NOMO-1 treated with dmso at 0.1 percent for 144 hours (cell line): Measurements from ENCODE around the gene PHYHD1.

ENCODE experiments used
- DNase-seq: peaks from one replicate; lab custom pipeline; 2025; ENCODE audit not compliant: unreplicated experiment; lab: John Stamatoyannopoulos, UW

PHYHD1 gene

GRCh38 chr9:128899566-128900322 lies 21.0 kb upstream of the PHYHD1 start:
- peak; percentile 26 for DNase-seq

DNA sequence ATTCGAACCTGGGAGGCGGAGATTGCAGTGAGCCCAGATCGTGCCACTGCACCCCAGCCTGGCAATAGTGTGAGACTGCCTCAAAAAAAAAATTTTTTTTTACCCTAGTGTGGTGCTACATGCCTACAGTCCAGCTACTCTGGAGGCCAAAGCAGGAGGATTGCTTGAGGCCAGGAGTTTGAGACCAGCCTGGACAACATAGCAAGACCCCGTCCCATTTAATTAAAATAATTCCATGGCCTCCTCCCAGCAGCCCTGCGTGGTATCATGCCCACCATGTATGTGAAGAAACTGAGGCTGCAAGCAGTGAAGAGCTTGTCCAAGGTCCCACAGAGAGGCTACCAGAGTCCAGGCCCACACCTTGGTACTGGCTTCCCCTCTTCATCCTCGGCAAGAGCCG lies 19.4 kb upstream of the PHYHD1 start:
- no peak for DNase-seq

- no peak for DNase-seq
Measured at GRCh38 chr9:128901822-128902221, 19.0 kb upstream of the PHYHD1 start.

DNA sequence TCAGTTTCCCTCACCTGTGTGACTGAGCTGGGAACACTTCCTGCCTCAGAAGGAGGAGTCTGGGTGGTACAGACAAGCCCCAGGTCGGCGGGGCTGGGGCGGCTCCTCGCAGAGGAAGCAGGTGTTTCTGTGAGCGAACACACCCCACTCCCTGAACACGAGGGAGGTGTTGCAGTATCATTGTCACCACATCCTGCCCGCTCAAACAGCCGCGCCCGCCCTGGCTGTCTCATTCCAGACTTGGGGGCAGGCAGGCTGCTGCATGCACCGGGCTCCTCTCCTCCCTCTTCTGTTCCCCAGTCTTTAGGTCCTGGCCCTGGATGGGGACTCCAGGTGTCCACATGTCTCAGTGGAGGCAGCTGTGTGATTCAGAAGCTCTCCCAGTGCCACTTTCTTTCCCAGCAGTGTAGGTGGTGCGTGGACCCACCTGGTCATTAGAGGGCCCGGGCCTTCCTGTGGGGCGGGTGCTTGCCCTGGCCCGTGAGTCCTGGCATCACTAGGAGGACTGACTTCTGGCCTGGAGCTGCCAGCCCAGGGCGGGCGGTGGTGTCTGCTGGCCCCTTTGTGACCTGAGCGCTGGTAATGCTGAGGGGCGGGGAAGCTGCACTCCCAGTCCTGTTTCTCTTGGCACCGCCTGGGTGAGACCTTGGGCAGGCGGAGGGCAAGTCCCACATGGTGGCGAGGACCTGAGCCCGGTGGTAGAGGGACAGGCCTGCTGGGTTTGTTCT lies 18.3 kb upstream of the PHYHD1 start:
- no peak for DNase-seq

GRCh38 chr9:128903079-128903461 lies 17.7 kb upstream of the PHYHD1 start:
- DNase-seq, result no peak

DNA sequence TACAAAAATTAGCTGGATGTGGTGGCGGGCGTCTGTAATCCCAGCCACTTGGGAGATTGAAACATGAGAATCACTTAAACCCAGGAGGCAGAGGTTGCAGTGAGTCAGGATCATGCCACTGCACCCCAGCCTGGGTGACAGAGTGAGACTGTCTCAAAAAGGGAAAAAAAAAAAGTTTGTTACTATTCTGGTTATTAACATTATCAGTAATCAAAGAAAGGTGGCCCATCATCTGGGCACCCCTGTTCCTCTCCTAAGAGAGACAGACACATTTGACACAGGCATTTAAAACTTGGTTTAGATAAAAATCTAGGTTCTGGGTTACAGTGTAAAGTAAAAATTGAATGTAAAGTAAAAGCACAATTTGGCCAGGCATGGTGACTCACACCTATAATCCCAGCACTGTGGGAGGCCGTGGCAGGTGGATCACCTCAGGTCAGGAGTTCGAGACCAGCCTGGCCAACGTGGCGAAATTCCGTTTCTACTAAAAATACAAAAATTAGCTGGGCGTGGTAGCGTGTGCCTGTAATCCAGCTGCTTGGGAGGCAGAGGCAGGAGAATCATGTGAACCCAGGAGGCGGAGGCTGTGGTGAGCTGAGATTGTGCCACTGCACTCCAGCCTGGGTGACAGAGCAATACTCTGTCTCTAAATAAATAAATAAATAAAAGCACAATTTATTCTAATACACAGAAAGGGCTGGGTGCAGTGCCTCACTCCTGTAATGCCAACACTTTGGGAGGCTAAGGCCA lies 16.7 kb upstream of the PHYHD1 start:
- DNase-seq, result no peak

DNA sequence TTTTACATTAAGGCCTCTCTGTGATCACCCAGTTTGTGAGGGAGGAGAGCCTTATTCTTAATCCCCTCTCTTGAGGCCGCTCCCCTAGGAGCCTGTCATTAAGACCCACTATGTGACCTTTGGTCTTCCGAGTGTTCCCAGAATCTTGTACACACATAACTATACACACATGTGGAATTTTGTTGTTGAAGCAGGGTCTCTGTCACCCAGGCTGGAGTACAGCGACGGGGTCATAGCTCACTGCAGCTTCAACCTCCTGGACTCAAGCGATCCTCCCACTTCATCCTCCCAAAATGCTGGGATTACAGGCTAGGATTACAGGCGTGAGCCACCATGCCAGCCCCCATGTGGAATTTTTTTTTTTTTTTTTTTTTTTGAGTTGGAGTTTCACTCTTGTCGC lies 14.8 kb upstream of the PHYHD1 start:
- no peak for DNase-seq

DNA sequence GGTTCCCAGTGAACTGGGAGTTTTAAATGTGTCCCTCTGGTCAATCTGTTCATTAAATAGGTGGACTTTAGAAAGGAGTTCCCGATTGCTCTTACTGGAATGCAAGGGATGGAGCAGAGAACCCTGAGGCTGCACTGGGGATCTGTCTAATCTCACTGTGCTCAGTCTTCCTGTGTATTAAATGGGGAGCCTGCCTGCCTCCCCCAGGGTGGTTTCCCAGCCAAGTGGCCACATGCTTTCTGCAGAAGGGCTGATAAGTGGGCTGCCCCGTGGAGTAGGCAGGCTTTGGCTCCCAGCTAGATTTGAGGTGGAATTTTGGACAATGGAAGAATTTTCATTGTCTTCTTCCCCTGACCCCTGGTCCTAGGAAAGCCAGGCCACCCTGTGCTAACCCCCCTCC lies 14.0 kb upstream of the PHYHD1 start:
- no peak for DNase-seq

DNA sequence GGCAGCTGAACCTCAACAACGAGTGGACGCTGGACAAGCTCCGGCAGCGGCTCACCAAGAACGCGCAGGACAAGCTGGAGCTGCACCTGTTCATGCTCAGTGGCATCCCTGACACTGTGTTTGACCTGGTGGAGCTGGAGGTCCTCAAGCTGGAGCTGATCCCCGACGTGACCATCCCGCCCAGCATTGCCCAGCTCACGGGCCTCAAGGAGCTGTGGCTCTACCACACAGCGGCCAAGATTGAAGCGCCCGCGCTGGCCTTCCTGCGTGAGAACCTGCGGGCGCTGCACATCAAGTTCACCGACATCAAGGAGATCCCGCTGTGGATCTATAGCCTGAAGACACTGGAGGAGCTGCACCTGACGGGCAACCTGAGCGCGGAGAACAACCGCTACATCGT lies 12.4 kb upstream of the PHYHD1 start:
- DNase-seq, result no peak

DNA sequence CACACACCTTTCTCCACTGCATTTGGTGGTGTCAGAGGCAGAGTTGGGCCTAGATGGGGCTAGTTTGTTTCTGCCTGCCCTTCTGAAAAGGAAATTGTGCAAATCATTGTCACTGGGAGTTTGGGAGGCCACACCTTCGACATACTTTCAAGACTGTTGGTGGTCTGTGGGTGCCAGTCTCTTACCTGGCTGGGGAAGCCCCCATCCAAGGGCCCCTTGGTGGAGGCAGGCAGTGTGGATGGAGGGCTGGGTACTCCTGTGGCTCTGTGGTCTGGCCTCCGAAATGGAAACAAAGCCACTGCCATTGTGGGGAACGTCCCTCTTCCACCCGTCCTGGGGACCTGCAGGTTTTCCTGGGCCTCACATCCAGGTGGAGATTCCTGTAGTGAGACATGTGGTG lies 10.9 kb upstream of the PHYHD1 start:
- DNase-seq, result no peak

GRCh38 chr9:128910906-128911305 lies 9.9 kb upstream of the PHYHD1 start:
- DNase-seq, result no peak

DNA sequence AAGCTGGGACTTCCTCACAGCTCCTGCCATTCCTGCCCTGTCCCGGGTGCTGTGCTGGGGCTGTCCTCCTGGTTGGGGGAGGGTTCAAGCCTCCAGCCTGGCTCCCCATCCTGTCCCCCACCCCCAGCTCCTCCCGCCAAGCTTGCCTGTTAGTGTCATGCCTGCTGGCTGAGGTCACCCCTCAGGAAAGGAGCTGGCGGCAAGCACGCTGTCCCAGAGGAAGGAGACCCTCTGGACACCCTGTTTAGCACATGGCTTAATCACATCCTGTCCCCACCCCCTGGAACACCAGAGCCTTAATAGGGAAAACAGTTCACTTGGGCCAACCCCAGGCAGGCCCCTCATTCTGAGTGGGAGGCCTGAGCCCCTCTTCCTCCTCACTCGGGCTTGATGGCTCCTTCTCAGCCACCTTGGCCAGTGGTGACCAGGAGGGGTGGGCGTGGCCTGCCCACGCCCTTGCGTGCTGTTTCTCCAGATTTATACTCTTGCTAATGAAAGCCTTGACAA lies 9.2 kb upstream of the PHYHD1 start:
- DNase-seq, result no peak

- DNase-seq, result no peak
Measured at GRCh38 chr9:128912270-128912853, 8.4 kb upstream of the PHYHD1 start.

DNA sequence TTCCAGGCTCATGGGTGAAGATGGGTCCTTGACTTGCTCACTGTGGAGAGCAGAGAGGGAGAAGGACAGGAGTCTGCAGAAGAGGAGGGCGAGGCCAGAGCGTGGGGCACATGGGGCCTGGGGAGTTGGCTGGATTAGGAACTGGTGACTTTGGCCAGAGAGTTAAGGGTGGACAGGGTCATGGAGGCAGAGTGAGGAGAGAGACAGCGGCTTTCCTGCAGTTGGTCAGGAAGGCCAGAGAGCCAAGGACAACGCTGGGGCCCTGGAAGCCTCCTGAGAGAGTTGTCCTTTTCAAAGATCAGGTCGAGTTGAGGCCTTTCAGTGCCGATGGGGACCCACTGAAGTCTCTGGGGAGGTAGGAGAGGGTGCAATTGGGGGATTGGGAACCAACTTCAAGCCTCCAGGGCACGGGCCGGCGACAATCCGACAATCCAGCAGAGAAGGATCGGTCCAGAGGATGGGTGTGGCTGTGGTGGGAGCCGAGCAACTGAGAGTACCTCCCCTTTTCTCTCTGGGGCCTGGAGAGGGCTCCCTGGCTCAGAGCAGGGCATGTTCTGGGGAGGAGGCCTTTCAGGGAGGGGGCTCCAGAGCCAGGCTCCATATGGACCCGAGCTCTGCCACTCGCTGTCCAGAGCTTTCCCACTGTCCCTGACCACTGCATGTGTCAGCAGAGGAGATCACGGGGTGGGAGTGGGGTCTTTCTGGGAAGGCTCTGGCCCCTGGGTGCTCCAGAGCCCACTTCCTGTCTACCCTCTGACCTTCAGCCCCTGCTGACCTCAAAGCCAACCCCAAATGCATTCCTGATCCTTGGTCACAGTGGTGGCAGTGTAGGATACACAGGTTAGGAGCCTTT lies 7.5 kb upstream of the PHYHD1 start:
- no peak for DNase-seq

GRCh38 chr9:128913995-128914772 lies 6.6 kb upstream of the PHYHD1 start:
- DNase-seq, result no peak

GRCh38 chr9:128916204-128916603 lies 4.6 kb upstream of the PHYHD1 start:
- DNase-seq, result no peak

DNA sequence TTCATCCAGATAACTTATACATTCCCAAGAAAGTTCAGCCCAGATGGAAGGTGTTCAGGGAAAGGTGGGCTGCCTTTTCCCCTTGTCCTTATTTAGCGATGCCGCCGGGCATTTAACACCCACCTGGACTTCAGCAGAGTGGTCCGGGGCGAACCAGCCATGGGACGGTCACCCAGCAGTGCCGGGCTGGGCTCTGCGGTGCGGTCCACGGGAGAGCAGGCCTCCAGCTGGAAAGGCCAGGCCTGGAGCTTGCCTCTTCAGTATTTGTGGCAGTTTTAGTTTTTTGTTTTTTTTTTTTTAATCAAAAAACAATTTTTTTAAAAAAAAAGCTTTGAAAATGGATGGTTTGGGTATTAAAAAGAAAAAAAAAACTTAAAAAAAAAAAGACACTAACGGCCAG lies 4.0 kb upstream of the PHYHD1 start:
- no peak for DNase-seq

DNA sequence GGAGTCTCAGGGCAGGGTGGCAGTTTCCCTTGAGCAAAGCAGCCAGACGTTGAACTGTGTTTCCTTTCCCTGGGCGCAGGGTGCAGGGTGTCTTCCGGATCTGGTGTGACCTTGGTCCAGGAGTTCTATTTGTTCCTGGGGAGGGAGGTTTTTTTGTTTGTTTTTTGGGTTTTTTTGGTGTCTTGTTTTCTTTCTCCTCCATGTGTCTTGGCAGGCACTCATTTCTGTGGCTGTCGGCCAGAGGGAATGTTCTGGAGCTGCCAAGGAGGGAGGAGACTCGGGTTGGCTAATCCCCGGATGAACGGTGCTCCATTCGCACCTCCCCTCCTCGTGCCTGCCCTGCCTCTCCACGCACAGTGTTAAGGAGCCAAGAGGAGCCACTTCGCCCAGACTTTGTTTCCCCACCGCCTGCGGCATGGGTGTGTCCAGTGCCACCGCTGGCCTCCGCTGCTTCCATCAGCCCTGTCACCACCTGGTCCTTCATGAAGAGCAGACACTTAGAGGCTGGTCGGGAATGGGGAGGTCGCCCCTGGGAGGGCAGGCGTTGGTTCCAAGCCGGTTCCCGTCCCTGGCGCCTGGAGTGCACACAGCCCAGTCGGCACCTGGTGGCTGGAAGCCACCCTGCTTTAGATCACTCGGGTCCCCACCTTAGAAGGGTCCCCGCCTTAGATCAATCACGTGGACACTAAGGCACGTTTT lies 3.5 kb upstream of the PHYHD1 start:
- no peak for DNase-seq

- DNase-seq, result no peak
Measured at GRCh38 chr9:128918921-128919320, 1.9 kb upstream of the PHYHD1 start.
